Muscle of leg (tissue), 11 donors: ENCODE measurements around the gene C20orf204. TPM values are rescaled to one million over a fixed set of nuclear protein-coding genes. Genes with fewer than 3 reads are reported as not detected.
A peak's percentile ranks its signal among the peaks of the same experiment; 100 is the strongest.

Experiments used
- DNase-seq: peaks from one replicate; pipeline ENCODE4 v3.0.0; 2013
- H3K27ac ChIP-seq: one replicate; pipeline ENCODE4 v1.5.1; 2013; ENCODE audit warnings: mild to moderate bottlenecking, low read length, control low read depth
- H3K27me3 ChIP-seq: one replicate; pipeline ENCODE4 v1.6.1; 2013; ENCODE audit warnings: low read length; ENCODE audit not compliant: control insufficient read depth, insufficient read depth
- H3K36me3 ChIP-seq: one replicate; pipeline ENCODE4 v1.6.1; 2013; ENCODE audit warnings: low read length; ENCODE audit not compliant: control insufficient read depth, insufficient read depth
- H3K4me1 ChIP-seq: one replicate; pipeline ENCODE4 v1.6.1; 2013; ENCODE audit warnings: low read length; ENCODE audit not compliant: control insufficient read depth, insufficient read depth
- H3K4me3 ChIP-seq: one replicate; pipeline ENCODE4 v1.5.1; 2013; ENCODE audit warnings: low read length, control low read depth
- H3K9me3 ChIP-seq: replicated peaks from 2 replicates; pipeline ENCODE4 v1.6.1; 2013; ENCODE audit warnings: low read depth, low read length; ENCODE audit not compliant: control insufficient read depth
- WGBS: methylation state at CpG from one replicate; pipeline ENCODE4 v1.1.5; 2013; ENCODE audit warnings: missing lambda C conversion rate; ENCODE audit not compliant: insufficient coverage; 5-methylcytosine and 5-hydroxymethylcytosine counted together
- polyA plus RNA-seq, 8 donors: library from polyadenylated mRNA; unstranded; fragments of 120-200 nt; gene quantifications; one replicate each; pipeline versions ENCODE4 v1.2.1 to v1.2.3, GENCODE V29; 2013; ENCODE audit warnings: inconsistent platforms in 1 of 8, low replicate concordance in 1 of 8; ENCODE audit not compliant: insufficient read length in 8 of 8, insufficient read depth in 1 of 8
- total RNA-seq: library from RNA; stranded (reverse); fragments of 120-200 nt; gene quantifications from one replicate; pipeline ENCODE4 v1.2.4, GENCODE V29; 2013

C20orf204 gene
- total and polyA plus RNA-seq, 9 donors = 0.52 to 1.5 (median 0.91) TPM

- no peaks in the 10 kb centered on the region for H3K36me3 ChIP-seq
- H3K4me1 ChIP-seq = peaks cover 37% of the 10 kb centered on the region
- WGBS = 0% methylated on average over 56 of the region's 73 CpGs
- peak; percentile 93 for DNase-seq
- peak within 1 kb of the TSS; percentile 29 for H3K27ac ChIP-seq
- no peaks in the 10 kb centered on the region for H3K9me3 ChIP-seq
- peak within 1 kb of the TSS; percentile 72 for H3K4me3 ChIP-seq
- peaks cover 28% of the 10 kb centered on the region for H3K27me3 ChIP-seq
Observed at GRCh38 chr20:64079273-64080012, 43.5 kb downstream of the C20orf204 start, which contains the start of gene RGS19. TSS of gene RGS19 (minus strand) at chr20:64079518. CDS start at chr20:64076886, 2,632 bp downstream.

- Histone ChIP-seq H3K36me3 (no peaks in the 10 kb centered on the region), H3K27me3 (peaks cover 36% of the 10 kb centered on the region), H3K27ac (peak within 1 kb of the TSS; percentile 29), H3K4me3 (peak within 1 kb of the TSS; percentile 72), H3K4me1 (peaks cover 42% of the 10 kb centered on the region), H3K9me3 (no peaks in the 10 kb centered on the region)
- 5% methylated on average over 46 of the region's 62 CpGs for WGBS
- no peak for DNase-seq
Observed at GRCh38 chr20:64080013-64080812, 44.2 kb downstream of the C20orf204 start, which contains the start of gene OPRL1. TSS of gene OPRL1 (plus strand) at chr20:64080082. CDS start at chr20:64092721, 12,639 bp downstream.

GRCh38 chr20:64080813-64081623 lies 45.0 kb downstream of the C20orf204 start:
- Histone ChIP-seq H3K4me1 (peaks cover 42% of the 10 kb centered on the region), H3K9me3 (no peaks in the 10 kb centered on the region), H3K27me3 (peaks cover 44% of the 10 kb centered on the region), H3K27ac (no peak overlapping the region), H3K36me3 (no peaks in the 10 kb centered on the region), H3K4me3 (peak overlapping the region; percentile 40)
- DNase-seq = no peak
- WGBS = 58% methylated on average over 10 of the region's 17 CpGs

- Histone ChIP-seq H3K27me3 (peaks cover 49% of the 10 kb centered on the region), H3K9me3 (peaks cover under 1% of the 10 kb centered on the region), H3K36me3 (no peaks in the 10 kb centered on the region), H3K27ac (no peak overlapping the region), H3K4me3 (no peak overlapping the region), H3K4me1 (peaks cover 42% of the 10 kb centered on the region)
- no peak for DNase-seq
- WGBS = 83% methylated on average over 6 of the region's 6 CpGs
Observed at GRCh38 chr20:64081624-64081964, 45.6 kb downstream of the C20orf204 start.

- no peak for DNase-seq
- peaks cover 51% of the 10 kb centered on the region for H3K27me3 ChIP-seq
- WGBS = 10% methylated on average over 10 of the region's 13 CpGs
- no peak overlapping the region for H3K4me3 ChIP-seq
- no peak overlapping the region for H3K27ac ChIP-seq
- H3K4me1 ChIP-seq = peaks cover 42% of the 10 kb centered on the region
- H3K36me3 ChIP-seq = no peaks in the 10 kb centered on the region
- H3K9me3 ChIP-seq = peaks cover 3% of the 10 kb centered on the region
Observed at GRCh38 chr20:64082126-64082731, 46.2 kb downstream of the C20orf204 start.

- H3K27me3 ChIP-seq = peaks cover 54% of the 10 kb centered on the region
Observed at GRCh38 chr20:64082820-64083377, 46.9 kb downstream of the C20orf204 start.

GRCh38 chr20:64083378-64083803 lies 47.4 kb downstream of the C20orf204 start:
- Histone ChIP-seq H3K4me3 (peak overlapping the region; percentile 26), H3K27me3 (peaks cover 57% of the 10 kb centered on the region), H3K36me3 (no peaks in the 10 kb centered on the region), H3K4me1 (peaks cover 37% of the 10 kb centered on the region), H3K27ac (no peak overlapping the region), H3K9me3 (peaks cover 8% of the 10 kb centered on the region)
- 0% methylated on average over 52 of the region's 52 CpGs for WGBS
- peak; percentile 83 for DNase-seq

More at GRCh38 chr20:64082820-64083377, 46.9 kb downstream of the C20orf204 start:
- no peaks in the 10 kb centered on the region for H3K36me3 ChIP-seq
- WGBS = 6% methylated on average over 7 of the region's 13 CpGs
- peak overlapping the region; percentile 26 for H3K4me3 ChIP-seq
- no peak overlapping the region for H3K27ac ChIP-seq
- no peak for DNase-seq
- H3K4me1 ChIP-seq = peaks cover 42% of the 10 kb centered on the region
- H3K9me3 ChIP-seq = peaks cover 7% of the 10 kb centered on the region

- no peak for DNase-seq
- Histone ChIP-seq H3K36me3 (no peaks in the 10 kb centered on the region), H3K27me3 (peaks cover 57% of the 10 kb centered on the region), H3K27ac (no peak within 1 kb of the TSS), H3K4me3 (peak within 1 kb of the TSS; percentile 26), H3K9me3 (peaks cover 8% of the 10 kb centered on the region), H3K4me1 (peaks cover 30% of the 10 kb centered on the region)
- under 1% methylated on average over 82 of the region's 86 CpGs for WGBS
Observed at GRCh38 chr20:64083804-64084684, 48.1 kb downstream of the C20orf204 start, which contains the start of gene LKAAEAR1. TSS of gene LKAAEAR1 (minus strand) at chr20:64084398. CDS start at chr20:64084219, 179 bp downstream.
